NCI-H2107 treated with DMSO at 0.1 percent for 48 hours (cell line): ENCODE data around the gene PPP1R1A.

Experiments used
- DNase-seq: peaks from one replicate; lab custom pipeline; 2025; ENCODE audit not compliant: unreplicated experiment; lab: John Stamatoyannopoulos, UW

The PPP1R1A gene

DNA sequence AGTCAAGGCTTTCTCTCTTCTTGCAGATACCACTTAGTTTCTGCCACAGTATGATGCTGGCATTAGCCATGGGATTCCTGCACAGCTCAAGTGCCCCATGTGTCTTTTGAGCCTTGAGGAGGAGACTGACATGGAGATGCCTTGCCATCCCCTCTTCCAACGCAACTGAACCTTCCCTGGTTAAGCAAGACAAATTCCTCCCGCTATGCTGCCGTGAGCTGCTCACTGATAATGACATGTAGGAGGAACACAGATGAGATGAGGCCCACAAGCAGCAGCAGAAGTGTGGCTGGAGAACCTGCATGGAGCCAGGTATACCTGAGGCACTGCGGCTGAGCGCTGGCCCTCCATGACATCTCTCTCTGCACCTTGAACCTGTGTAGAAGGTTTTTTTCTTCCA lies 15.4 kb upstream of the PPP1R1A start:
- DNase-seq: no peak

GRCh38 chr12:54603173-54603814 lies 14.8 kb upstream of the PPP1R1A start:
- DNase-seq: peak; percentile 28

DNA sequence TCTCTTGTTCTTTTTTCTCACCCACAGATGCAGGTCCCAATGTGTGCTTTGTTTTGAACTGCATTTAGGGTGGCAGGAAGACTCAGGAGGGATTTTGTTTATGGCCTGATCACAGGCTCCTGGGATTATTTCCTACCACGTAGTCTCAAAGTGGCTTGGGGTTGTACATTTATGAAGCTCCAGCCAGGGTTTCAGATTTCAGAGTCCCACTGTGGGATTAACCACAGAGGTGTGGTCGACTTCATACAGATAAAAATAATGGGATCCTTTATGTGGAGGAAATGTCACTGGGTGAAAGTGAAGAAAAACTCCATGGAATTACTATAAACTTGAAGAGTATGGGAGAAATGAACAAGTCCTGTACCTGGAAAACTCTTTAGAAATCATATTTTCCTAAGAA lies 14.2 kb upstream of the PPP1R1A start:
- no peak for DNase-seq

- no peak for DNase-seq
Measured at GRCh38 chr12:54601841-54602240, 13.4 kb upstream of the PPP1R1A start.

DNA sequence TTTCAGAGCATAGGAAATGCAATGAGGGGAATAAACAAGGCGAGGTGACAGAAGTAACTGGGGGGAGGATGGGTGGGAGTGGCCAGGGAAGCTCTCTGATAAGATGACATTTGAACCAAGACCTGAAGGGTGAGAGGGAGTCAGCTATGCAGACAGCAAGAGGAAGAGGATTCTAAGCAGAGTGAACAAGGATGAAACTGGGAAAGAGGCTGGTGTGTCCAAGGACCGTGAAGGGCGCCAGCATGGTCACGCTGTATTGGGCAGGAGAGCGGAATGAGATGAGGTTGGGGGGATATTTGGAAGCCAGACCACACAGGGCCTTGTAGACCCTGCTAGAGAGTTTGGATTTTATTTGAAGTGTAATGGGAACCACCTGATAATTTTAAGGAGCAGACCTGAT lies 10.5 kb upstream of the PPP1R1A start:
- no peak for DNase-seq

GRCh38 chr12:54596526-54596946 lies 8.1 kb upstream of the PPP1R1A start:
- peak; percentile 57 for DNase-seq

GRCh38 chr12:54595471-54595870 lies 7.0 kb upstream of the PPP1R1A start:
- no peak for DNase-seq

GRCh38 chr12:54593725-54594124 lies 5.3 kb upstream of the PPP1R1A start:
- DNase-seq: no peak

- no peak for DNase-seq
Measured at GRCh38 chr12:54593135-54593534, 4.7 kb upstream of the PPP1R1A start.

DNA sequence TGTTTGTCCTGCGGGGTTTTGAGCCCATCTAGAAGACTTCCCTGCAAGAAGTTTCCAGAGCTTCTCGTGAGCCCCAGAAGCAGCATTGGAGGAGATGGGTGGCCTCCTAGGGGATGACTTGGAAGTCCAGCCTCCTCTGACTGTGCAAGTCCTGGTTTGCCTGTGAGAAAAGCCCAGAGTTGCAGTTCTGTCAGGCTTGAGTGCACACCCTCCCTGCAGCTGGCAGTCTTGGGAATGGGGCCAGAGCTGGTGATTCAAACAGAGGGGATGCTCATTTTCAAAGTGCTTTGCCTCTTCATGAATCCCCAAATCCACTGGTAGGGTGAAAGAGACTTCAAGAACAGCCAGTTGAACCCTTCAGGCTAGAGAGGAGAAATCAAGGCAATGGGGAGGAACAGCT lies 3.9 kb upstream of the PPP1R1A start:
- no peak for DNase-seq

- DNase-seq: no peak
Measured at GRCh38 chr12:54590978-54591591, 2.6 kb upstream of the PPP1R1A start.

DNA sequence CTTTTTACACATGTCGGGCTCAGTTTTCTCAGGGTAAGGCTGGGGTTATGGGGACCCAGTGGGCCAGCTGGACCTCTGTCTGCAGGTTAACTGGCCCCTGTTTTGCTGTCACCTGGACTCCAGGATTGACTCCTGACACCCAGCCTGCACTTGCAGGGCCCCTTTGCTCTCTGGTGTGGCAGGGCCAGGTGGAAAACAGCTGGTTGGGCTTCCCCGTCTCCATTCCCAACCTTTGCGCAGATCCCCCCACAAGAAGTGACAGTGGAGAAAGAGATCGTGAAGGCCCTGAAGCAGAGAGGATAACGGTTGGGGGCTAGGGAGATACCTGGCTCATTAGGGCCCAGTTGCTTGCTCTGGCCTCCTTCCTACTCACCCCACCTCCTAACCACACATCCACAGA lies 1.5 kb upstream of the PPP1R1A start:
- no peak for DNase-seq

DNA sequence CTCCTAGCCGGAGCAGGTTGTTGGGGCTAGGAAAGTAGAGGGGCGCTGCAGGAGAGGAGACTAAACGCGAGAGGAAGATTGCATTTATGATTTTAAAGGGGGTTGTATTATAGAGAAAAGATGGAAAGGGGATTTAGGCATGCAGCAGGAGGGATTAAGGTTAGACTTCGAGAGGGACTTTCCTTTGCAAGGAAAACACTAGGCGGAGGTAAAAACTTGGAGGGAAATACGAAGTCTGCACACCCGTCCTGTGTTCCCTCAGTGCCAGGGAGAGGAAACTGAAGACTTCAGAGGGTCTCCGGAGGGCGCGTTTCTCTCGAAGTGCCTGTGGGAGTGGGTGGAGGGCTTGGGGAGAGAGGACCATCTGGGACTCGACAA lies 420 bp upstream of the PPP1R1A start:
- DNase-seq: no peak

GRCh38 chr12:54587315-54587873 lies 1.1 kb downstream of the PPP1R1A start:
- DNase-seq: no peak

GRCh38 chr12:54586620-54587019 lies 1.8 kb downstream of the PPP1R1A start:
- DNase-seq: no peak

DNA sequence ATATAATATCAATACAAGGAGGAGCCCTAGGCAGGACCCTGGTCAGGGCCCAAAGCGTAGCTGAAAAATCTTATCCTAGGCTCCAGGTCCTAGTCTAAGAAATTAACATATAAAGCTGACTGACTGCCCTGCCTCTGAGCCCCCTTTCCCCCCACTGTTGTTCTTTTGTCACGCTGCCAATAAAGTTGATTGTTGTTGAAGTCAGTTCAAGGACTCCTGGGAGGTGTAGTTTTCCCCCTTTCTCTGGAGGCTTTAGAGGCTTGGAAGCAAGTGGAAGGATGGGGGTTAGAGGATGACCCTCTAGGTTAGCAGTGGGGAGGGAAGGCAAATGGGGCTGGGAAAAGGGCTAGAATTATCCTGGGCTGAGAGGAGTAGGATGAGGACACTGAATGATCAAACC lies 3.2 kb downstream of the PPP1R1A start:
- DNase-seq: no peak

GRCh38 chr12:54584128-54584527 lies 4.3 kb downstream of the PPP1R1A start:
- no peak for DNase-seq

DNA sequence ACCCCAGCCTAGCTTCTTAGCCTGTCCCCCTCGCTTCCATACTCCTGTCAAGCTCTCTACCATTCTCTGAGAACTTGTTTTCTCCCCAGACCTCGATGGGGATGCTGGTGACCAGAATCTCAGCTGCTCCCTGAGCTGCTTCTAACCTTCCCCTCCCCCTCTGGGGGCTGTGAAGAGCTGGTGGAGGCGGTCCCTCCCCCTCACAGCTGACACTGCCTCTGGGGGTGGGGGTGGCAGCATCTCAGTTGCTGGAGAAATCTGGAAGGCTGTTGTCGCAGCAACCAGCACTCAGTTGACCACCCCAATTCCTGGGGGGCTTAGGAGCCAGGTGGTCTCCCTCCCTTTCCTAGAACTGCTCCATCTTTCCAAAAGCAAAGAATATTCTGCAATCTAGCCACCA lies 4.7 kb downstream of the PPP1R1A start:
- DNase-seq: no peak

DNA sequence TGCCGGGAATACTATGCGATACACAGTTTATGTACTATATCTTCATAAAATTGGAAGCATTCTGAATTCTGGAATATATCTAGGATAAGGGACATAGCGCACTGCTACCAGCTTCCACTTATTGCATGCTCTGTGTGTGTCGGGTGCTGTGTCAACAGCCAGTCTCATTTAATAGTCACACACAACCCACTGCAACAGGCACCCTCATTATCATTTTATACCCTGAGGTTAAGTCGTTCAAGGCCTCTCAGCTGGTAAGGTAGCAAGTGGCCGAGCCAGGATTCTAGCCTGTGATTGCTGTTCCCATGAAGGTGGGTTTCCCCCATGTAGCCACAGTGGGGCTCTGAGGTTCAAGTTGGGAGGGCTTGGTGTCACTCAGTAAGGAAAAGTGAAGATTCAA lies 7.0 kb downstream of the PPP1R1A start:
- no peak for DNase-seq

DNA sequence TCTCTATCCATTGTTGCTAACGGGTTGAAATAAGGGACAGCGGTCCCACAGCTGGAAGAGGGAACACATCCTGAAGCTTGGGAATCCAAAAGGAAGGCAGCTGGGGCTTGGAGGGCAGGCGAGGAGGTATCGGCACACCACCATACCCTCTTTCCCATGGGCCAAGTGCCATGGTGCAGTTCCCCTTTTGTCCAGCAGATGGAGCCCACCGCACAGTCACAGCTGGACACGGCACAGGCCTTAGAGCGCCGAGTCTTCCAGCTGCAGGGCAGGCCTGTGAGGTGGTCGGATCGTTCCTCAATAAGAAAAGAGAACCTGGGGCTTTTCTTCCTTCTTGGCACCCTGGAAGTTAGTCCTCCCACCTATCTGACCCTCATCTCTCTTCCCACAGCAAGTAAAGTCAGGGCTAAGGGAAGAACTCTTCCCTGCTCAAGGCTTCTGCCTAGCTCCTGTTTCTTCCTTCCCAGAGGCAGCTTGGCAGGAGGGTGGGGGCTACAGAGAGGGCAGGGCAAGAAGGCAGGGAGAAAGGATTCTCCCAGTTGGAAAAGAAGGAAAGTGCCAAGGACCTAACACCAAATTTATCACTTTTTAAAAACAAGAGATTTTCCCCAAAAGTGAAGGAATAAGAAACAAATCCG lies 8.6 kb downstream of the PPP1R1A start:
- peak; percentile 29 for DNase-seq

GRCh38 chr12:54579258-54579657 lies 9.2 kb downstream of the PPP1R1A start:
- DNase-seq: no peak

DNA sequence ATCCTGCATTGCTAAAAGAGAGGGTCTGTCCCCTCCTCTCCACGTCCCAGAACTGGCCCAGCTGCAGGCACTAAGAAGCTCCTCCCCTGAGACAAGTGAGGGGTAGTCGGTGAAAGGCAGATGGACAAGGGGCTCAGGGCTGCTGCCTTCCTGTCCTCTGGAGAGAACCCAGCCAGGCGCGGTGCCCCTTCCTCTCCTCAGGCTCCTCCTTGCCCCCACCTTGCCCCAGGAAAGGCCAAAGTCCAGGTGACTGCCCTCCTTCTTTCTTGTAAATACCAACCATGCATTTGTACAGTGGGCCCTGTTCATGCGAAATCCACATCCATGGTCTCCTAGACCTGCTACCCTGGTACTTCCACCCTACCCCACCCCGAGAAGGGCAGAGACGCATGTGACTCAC lies 9.7 kb downstream of the PPP1R1A start:
- DNase-seq: no peak
